ENCODE data around the gene DNM2.
"Not testable (repeated sequence)": the region's sequence is repeated elsewhere in the genome, so short reads cannot be mapped to it uniquely, and the experiment has no call there.

The DNM2 gene

GRCh38 chr19:10846500-10847202 lies 128.8 kb downstream of the DNM2 start:
- no peak for DNase-seq

GRCh38 chr19:10848230-10848856 lies 130.5 kb downstream of the DNM2 start, which contains the start of gene C19orf38:
TSS of gene C19orf38 (plus strand) at chr19:10848415. CDS start at chr19:10848509, 94 bp downstream.
- no peak for DNase-seq

GRCh38 chr19:10850631-10851030 lies 132.8 kb downstream of the DNM2 start:
- DNase-seq = no peak

DNA sequence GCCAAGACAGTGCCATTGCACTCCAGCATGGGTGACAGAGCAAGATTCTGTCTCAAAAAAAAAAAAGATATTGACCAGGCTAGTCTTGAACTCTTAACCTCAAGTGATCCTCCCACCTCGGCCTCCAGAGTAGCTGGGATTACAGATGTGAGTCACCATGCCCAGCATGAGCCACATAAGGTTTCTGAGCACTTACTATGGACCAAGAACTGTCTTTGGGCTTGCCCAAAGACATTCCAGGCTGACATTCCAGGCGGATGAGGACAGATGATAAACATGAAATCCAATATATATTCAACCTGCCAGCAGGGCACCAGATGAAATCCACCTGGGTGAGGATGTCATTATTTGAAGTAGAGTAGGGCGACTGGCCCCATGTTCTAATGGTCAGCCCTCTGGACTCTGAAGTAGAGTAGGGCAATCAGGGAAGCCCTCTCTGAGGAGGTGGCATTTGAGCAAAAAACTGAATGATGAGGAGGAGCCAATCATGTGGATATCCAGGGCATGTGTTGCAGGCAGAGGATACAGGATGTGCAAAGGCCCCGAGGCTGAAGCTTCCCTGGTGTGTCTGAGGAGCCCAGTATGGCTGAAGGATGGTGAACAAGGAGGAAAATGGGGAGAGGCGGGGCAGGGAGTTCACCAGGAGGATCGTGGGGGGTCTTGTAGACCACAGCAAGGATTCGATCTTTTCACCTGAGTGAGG lies 134.4 kb downstream of the DNM2 start:
- DNase-seq = no peak

- DNase-seq = no peak
Observed at GRCh38 chr19:10852941-10853340, 135.1 kb downstream of the DNM2 start.

DNA sequence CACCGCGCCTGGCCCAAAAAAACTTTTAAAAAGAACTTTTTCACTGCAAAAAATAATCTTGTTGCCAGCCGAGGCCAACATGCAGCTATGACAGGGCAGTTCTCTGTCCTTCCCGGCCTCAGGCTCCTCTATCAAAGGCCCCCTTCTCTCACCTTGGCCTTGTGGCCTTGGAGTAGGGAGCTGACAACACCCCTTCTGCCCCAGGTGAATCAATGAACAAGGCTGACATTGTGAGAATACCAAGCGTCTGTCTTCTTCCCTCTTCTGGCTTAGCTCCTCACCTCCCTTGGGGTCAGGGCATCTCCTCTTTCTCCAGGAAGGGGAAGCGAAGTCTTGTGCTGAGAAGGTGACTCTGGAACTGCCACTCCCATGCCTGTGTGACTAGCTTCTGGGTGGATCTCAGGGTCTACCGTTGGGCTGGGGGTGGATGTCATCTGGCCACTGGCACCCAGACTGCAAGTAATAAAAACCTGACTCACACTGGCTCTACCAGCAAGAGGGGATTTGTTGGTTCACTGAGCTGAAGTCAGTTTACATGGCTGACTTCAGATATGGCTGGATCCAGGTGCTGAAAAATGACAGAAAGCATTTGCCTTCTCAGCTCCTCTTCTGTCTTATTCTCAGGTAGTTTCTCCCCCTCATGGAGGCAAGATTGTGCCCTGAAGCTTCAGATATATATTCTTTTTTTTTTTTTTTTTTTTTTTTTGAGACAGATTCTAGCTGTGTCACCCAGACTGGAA lies 136.6 kb downstream of the DNM2 start:
- no peak for DNase-seq

- no peak for DNase-seq
Observed at GRCh38 chr19:10855879-10856522, 138.1 kb downstream of the DNM2 start.

- DNase-seq = not testable (repeated sequence)
Observed at GRCh38 chr19:10856899-10857298, 139.0 kb downstream of the DNM2 start.

GRCh38 chr19:10858204-10858828 lies 140.4 kb downstream of the DNM2 start:
- no peak for DNase-seq

DNA sequence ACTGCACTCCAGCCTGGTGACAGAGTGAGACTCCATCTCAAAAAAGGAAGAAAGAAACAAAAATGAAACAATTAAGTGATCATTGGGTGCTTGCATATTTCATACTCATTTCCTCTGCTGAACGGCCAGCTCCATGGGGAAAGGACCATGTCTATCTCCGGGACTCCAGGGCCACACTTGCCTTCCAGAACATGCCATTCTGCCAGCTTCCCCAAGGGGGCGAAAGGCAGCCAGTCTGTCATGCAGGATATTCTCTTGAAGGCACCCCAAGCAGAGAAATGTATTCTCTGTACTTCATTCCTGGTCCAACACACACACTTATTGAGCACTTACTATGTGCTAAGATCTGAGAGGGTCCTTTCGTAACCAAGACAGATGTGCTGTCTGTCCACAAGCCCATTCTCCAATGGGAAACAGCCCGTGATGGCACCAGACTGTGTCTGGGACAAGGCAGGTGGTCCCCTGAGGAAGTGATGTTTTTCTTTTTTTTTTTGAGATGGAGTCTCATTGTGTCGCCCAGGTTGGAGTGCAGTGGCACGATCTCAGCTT lies 143.3 kb downstream of the DNM2 start:
- DNase-seq = no peak

- no peak for DNase-seq
Observed at GRCh38 chr19:10862561-10863106, 144.8 kb downstream of the DNM2 start.

- DNase-seq = no peak
Observed at GRCh38 chr19:10863107-10863717, 145.3 kb downstream of the DNM2 start.

DNA sequence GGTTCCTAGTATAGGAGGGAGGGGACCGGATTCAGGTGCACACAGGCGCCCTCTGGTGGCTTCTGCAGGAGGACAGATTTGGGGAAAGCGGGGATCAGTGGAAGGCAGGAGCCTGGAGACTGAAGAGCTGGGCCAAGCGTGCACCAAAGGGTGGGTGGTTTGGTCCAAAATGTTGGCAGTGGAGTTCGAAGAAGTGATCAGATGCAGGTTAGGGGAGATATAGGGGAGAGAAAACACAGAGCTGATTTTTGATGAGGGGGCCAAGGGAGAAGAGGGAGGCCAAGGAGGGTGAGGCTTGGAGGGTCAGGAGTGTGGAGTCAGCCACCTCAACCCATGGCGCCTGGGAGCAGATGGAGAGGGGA lies 146.6 kb downstream of the DNM2 start:
- peak; percentile 60 for DNase-seq

DNA sequence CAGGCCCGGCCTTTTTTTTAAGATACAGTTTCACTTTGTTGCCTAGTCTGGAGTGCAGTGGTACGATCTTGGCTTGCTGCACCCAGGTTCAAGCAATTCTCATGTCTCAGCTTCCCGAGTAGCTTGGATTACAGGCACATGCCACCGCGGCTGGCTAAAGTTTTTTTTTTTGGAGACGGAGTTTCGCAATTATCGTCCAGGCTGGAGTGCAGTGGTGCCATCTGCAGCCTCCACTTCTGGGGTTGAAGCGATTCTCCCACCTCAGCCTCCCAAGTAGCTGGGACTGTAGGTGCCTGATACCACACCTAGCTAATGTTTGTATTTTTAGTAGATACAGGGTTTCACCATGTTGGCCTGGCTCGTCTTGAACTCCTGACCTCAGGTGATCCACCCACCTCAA lies 148.6 kb downstream of the DNM2 start:
- DNase-seq = no peak

DNA sequence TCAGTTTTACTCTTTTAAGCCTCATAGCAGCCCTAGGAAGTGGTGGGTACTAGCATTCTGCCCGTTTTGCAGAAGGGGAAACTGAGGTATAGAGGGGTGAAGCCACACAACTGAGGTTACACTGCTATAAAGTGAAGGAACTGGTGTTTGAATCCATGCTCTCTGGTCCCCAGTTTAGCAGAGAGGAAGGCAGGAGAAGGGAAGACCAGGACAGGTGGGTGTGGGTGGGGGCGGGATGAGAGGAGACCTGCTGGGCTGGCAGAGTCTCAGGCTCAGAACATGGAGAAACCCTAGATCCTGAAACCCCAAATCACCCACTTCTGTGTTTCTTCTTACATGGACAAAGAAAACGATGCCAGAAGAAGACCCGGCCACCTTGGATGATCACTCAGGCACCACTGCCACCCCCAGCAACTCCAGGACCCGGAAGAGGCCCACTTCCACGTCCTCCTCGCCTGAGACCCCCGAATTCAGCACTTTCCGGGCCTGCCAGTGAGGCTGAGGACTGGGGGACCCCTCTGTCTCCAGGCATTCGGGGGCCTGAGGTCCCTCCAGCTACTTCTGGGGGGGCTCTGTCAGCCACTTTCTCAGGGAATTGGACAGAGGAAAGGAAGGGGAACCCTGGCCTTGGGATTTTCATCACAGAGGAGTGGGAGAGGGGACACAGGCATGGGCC lies 151.1 kb downstream of the DNM2 start:
- DNase-seq = no peak

DNA sequence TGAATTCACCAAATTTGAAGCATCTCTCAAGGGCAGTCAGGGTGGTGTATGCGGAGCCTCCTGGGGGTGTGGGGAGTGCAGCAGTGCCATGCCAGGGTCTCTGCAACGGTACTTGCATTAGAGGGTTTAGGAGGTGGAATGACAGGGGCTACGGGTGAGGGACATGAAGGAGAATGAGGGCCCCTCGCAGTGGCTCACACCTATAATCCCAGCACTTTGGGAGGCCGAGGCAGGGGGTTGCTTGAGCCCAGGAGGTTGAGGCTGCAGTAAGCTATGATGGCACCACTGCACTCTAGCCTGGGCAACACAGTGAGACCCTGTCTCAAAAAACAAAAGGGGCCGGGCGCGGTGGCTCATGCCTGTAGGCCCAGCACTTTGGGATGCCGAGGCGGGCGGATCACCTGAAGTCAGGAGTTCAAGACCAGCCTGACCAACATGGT lies 152.0 kb downstream of the DNM2 start:
- DNase-seq = not testable (repeated sequence)

DNA sequence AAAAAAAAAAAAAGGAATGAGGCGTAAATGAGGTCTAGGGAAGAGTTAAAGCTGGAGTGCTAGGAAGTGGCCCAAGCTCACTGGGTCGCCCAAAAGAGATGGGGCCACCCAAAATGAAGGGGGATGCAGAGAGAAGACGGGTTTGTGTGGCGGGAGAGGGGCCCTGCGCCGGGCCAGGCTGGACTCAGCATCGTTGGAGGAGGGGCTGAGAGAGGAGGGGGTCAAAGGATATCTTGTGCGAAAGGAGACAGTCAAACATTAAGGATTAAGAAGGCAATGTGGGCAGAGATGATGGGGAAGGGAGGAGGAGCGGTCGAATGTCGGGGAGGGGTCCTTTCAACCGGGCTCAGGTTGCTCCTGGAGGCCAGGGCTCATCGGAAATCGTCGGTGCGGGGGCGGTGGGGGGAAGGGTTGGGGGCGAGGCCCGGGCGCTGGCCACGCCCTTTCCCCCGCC lies 152.6 kb downstream of the DNM2 start:
- DNase-seq = no peak

GRCh38 chr19:10870955-10871603 lies 153.2 kb downstream of the DNM2 start, which contains the start of gene CARM1:
TSS of gene CARM1 (plus strand) at chr19:10871553. CDS start at chr19:10871703, 150 bp downstream.
- DNase-seq = peak; percentile 94

- no peak for DNase-seq
Observed at GRCh38 chr19:10871711-10872545, 154.0 kb downstream of the DNM2 start.

All from COR-L47 (cell line).